Activated gamma-delta T cell treated with anti-CD3 and anti-CD28 coated beads, Interleukin-2, amount 50 U/mL, for 16 hours (primary cell): ENCODE data around the gene CBX6.

ENCODE experiments used
- DNase-seq: peaks from one replicate; pipeline ENCODE4 v3.0.0-alpha.2; 2020; ENCODE audit warnings: low read depth

CBX6 gene

GRCh38 chr22:38873469-38874411 is 1.7 kb upstream of the CBX6 start:
- peak; percentile 68 for DNase-seq

GRCh38 chr22:38872831-38873248 is 824 bp upstream of the CBX6 start:
- DNase-seq = no peak

GRCh38 chr22:38871360-38872171 is 450 bp downstream of the CBX6 start:
- DNase-seq = no peak

GRCh38 chr22:38870791-38871359 is 1.1 kb downstream of the CBX6 start:
- DNase-seq = no peak

- DNase-seq = peak; percentile 78
Observed at GRCh38 chr22:38870312-38870741, 1.7 kb downstream of the CBX6 start.

- DNase-seq = no peak
Observed at GRCh38 chr22:38869663-38870062, 2.4 kb downstream of the CBX6 start.

- DNase-seq = peak; percentile 80
Observed at GRCh38 chr22:38868886-38869381, 3.1 kb downstream of the CBX6 start.

- DNase-seq = no peak
Observed at GRCh38 chr22:38868286-38868721, 3.7 kb downstream of the CBX6 start.

- no peak for DNase-seq
Observed at GRCh38 chr22:38867471-38868285, 4.3 kb downstream of the CBX6 start.

GRCh38 chr22:38867124-38867455 is 4.9 kb downstream of the CBX6 start:
- no peak for DNase-seq

GRCh38 chr22:38866399-38867123 is 5.5 kb downstream of the CBX6 start:
- no peak for DNase-seq

- DNase-seq = no peak
Observed at GRCh38 chr22:38866024-38866398, 6.0 kb downstream of the CBX6 start.

- DNase-seq = no peak
Observed at GRCh38 chr22:38865201-38866023, 6.6 kb downstream of the CBX6 start.

- no peak for DNase-seq
Observed at GRCh38 chr22:38864361-38865191, 7.4 kb downstream of the CBX6 start.

GRCh38 chr22:38863531-38864131 is 8.4 kb downstream of the CBX6 start:
- no peak for DNase-seq

GRCh38 chr22:38862375-38863329 is 9.4 kb downstream of the CBX6 start:
- no peak for DNase-seq

GRCh38 chr22:38861927-38862326 is 10.1 kb downstream of the CBX6 start:
- DNase-seq = no peak
